ENCODE measurements around the gene NPAS3.

GRCh38 chr14:33315721-33316120 lies 377.0 kb downstream of the NPAS3 start:
- TF ChIP-seq PRDM4 (CRISPR knock-in tag; IDR thresholded peaks at IDR 0.05; ENCODE audit: borderline replicate concordance) = no peak
- no peak for TF ChIP-seq CEBPB (IDR thresholded peaks at IDR 0.05; ENCODE audit: borderline replicate concordance, low read depth, low read length)

Data from HepG2 (cell line).